LoVo (cell line): ENCODE data around the gene TMEM259.

Experiments used
- DNase-seq: peaks from one replicate; pipeline ENCODE4 v3.0.0-alpha.2; 2016; ENCODE audit warnings: low spot score

TMEM259 gene

DNA sequence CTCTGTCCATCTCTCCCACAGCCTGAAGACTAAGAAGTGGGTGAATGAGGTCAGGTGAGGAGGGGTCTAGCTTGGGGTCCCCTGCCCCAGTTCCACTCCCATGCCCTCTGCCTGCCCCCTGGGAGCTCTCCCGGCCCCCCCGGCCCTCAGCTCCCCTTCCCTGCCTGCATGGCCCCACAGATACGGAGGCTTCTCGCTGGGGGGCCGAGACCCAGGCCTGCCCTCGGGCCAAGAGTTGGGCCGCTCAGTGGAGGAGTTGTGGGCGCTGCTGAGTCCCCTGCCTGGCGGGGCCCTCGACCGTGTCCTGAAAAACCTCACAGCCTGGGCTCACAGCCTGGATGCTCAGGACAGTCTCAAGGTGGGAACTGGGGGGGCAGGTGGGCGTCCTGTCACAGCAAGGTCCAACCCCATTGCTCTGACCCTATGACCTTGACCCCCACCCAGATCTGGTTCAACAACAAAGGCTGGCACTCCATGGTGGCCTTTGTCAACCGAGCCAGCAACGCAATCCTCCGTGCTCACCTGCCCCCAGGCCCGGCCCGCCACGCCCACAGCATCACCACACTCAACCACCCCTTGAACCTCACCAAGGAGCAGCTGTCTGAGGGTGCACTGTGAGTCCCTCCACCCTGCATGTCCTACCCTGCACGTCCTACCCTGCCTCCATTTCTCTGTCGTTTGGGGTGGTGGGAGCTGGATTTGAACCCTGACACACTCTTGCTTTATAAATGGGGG is 35.1 kb upstream of the TMEM259 start:
- DNase-seq = no peak

GRCh38 chr19:1055028-1055425 is 34.1 kb upstream of the TMEM259 start:
- DNase-seq = no peak

DNA sequence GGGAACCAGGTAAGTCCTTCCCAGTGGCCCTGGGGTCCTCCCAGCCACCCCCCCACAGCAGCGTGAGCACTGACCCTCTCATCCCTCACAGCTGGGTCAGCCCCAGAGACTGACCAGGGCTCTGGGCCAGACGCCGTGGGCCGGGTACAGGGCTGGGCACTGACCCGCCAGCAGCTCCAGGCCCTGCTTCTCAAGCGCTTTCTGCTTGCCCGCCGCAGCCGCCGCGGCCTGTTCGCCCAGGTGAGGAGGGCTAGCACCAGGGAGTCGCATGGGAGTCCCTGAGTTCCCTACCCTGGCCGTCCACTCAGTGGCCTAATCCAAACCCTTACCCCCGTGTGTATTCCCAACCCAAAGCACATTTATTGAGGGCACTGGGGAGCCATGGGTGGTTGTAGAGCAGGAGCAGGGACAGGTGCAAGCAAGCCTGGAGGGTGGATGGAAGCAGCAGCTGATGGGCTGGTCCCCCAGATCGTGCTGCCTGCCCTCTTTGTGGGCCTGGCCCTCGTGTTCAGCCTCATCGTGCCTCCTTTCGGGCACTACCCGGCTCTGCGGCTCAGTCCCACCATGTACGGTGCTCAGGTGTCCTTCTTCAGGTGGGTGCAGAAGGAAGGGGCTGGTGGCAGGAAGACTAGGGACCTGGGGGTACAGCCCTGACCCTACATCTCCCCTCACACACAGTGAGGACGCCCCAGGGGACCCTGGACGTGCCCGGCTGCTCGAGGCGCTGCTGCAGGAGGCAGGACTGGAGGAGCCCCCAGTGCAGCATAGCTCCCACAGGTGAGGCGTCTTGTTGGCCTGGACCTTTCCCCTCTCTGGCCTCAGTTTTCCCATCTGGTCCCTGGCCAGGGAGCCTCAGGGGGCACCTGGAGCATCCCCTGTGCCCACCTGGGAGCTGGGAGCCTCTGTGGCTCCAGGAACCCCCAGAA is 33.4 kb upstream of the TMEM259 start:
- DNase-seq = no peak

DNA sequence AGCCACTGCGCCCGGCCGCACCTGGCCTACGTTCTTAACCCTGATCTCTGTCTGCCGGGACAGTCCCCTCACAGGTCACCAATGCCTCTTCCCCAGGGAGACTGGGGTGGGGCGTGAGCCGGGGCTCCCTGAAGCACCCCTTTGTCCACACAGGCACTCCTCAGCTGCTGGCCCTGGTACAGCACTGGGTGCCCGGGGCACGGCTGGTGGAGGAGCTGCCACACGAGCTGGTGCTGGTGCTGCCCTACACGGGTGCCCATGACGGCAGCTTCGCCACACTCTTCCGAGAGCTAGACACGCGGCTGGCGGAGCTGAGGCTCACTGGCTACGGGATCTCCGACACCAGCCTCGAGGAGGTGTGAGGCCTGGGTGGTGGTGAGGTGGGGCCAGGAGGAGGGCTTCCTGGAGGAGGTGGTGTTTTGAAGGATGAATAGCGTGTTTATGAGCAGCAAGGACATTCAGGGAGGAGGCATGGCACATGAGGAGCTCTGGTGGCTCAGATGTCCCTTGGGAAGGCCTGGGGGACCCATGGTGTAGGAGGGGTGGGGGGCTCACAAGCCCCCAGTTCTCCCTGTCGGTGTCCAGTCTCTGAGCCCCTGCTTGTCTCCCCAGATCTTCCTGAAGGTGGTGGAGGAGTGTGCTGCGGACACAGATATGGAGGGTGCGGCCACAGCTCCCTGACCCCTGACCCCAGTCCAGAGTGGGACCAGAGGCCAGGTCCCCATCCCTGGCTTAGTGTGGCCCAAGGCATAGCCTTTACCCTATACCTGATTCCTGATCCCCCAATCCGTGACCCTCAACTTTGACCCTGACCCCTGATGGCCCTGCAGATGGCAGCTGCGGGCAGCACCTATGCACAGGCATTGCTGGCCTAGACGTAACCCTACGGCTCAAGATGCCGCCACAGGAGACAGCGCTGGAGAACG is 32.5 kb upstream of the TMEM259 start:
- no peak for DNase-seq

DNA sequence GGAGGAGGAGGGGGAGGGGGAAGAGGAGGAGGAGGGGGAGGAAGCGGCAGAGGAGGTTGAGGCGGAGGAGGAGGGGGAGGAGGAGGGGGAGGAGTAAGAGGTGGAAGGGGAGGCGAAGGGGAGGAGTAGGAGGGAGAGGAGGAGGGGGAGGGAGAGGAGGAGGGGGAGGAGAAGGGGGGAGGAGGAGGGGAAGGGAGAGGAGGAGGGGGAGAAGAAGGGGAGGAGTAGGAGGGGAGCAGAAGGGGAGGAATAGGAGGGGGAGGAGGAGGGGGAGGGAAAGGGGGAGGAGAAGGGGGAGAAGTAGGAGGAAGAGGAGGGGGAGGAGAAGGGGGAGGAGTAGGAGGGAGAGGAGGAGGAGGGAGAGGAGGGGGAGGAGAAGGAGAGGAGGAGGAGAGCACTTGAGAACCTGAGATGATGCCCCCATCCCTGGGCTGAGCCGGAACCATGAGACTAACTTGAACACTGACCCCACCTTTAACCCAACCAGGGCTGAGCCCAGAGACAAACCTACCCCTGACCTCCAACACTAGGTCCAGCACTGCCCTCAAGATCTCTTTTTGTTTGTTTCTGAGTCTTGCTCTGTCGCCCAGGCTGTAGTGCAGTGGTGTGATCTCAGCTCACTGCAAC is 31.5 kb upstream of the TMEM259 start:
- no peak for DNase-seq

DNA sequence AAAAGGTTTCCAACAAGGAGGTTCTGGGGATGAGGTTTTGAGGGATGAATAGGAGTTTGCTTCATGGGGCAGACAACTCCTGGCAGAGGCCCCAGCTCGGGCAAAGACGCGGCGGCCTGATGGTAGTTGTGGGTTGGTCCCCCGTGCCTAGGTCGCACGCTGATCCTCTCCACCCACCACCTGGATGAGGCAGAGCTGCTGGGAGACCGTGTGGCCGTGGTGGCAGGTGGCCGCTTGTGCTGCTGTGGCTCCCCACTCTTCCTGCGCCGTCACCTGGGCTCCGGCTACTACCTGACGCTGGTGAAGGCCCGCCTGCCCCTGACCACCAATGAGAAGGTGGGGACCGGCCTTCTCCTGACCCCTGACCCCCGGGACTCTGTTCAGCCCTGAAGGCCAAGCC is 30.9 kb upstream of the TMEM259 start:
- no peak for DNase-seq

- DNase-seq = no peak
Observed at GRCh38 chr19:1050989-1051788, 30.3 kb upstream of the TMEM259 start.

DNA sequence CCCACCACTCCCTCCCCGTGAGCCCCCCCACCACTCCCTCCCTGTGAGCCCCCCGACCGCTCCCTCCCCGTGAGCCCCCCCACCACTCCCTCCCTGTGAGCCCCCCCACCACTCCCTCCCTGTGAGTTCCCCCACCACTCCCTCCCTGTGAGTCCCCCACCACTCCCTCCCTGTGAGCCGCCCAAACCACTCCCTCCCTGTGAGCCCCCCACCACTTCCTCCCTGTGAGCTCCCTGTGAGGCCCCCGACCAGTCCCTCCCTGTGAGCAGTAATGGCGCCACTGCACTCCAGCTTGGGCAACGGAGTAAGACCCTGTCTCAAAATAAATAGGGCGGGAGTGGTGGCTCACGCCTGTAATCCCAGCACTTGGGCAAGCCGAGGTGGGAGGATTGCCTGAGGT is 28.9 kb upstream of the TMEM259 start:
- DNase-seq = no peak

GRCh38 chr19:1049106-1049505 is 28.2 kb upstream of the TMEM259 start:
- DNase-seq = no peak

DNA sequence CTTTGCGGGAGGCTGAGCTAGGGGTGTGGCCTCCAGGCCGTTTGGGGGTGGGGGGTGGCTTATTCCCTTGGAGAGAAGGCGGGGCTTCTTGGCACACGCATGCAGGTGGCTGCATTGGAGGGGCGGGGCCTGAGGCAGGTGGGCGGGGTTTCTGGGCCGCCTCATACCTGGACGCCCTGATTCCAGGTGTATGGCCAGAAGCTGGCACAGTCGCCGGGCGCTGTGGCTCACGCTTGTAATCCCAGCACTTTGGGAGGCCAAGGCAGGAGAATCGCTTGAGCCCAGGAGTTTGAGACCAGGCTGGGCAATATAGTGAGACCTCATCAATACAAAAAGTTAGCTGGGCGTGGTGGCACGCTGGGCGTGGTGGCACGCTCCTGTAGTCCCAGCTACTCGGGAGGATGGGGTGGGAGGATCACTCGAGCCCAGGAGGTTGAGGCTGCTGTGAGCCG is 26.8 kb upstream of the TMEM259 start:
- no peak for DNase-seq

GRCh38 chr19:1046836-1047695 is 26.1 kb upstream of the TMEM259 start:
- DNase-seq = no peak

DNA sequence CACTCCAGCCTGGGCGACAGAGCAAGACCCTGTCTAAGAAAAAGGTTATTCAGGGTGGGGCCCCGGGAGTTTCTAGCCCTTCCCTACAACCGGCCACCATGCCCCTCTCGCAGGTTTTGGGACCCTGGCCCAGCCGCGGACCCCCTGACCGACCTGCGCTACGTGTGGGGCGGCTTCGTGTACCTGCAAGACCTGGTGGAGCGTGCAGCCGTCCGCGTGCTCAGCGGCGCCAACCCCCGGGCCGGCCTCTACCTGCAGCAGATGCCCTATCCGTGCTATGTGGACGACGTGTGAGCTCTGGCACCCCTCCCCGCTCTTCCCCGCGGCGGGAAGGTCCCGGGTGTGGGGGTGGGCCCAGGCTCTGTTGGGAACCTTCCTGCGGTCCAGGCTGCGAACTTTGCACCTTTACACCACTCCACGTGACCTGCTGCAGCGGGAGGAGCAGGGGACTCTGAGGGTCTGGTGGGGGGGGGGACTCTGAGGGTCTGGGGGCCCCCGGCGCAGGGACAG is 25.2 kb upstream of the TMEM259 start:
- DNase-seq = no peak

GRCh38 chr19:1045247-1045603 is 24.3 kb upstream of the TMEM259 start:
- DNase-seq = no peak

- no peak for DNase-seq
Observed at GRCh38 chr19:1042689-1043511, 22.0 kb upstream of the TMEM259 start.

GRCh38 chr19:1041835-1042685 is 21.1 kb upstream of the TMEM259 start:
- no peak for DNase-seq

DNA sequence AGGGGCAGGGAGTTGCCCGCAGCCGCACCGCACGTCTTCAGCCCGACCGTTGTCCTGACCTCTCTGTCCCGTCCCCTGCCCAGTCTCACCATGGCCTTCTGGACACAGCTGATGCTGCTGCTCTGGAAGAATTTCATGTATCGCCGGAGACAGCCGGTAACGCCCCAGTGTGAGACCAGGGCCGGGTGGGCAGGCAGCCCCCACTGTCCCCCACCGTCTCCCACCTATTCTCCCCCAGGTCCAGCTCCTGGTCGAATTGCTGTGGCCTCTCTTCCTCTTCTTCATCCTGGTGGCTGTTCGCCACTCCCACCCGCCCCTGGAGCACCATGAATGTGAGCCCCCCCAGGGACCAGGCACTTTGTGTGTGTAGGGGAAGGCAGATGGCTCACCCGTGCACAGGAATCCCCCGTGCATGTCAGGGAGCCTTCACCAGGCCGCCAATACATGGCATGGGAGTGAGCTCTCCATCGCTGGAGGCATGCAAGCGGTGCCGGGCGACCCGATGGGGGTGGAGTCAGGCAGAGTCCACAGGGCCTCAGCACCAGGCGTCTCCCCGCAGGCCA is 20.4 kb upstream of the TMEM259 start:
- no peak for DNase-seq

GRCh38 chr19:1040476-1041271 is 19.8 kb upstream of the TMEM259 start:
- DNase-seq = peak; percentile 88
